Stomach (tissue), 4 donors: ENCODE data around the gene RNFT2.

ENCODE experiments used
- EP300 ChIP-seq: sonication (generic); formaldehyde crosslinking; IDR thresholded peaks from one replicate; pipeline ENCODE4 v1.6.1; 2017; ENCODE audit warnings: antibody characterized with exemption
- POLR2A ChIP-seq, 4 donors: fragments of 450-650 bp; IDR thresholded peaks; one replicate each; pipeline ENCODE4 v1.6.1; 2016; ENCODE audit warnings: antibody characterized with exemption in 4 of 4, control low read depth in 2 of 4, mild to moderate bottlenecking in 1 of 4, moderate library complexity in 1 of 4
- POLR2AphosphoS5 ChIP-seq, 3 donors: sonication (generic); formaldehyde crosslinking; IDR thresholded peaks; one replicate each; pipeline ENCODE4 v1.6.1; 2016; ENCODE audit warnings: antibody characterized with exemption in 3 of 3
- TF ChIP-seq, protein P1 (sequence below), 7 experiments: fragments of 450-650 bp in 4 of 7; fragments of 200-600 bp in 3 of 7; sonication (generic) in 3 of 7; IDR thresholded peaks; one replicate each; pipeline ENCODE4 v1.5.1; 2016 to 2019; ENCODE audit warnings: antibody characterized with exemption in 7 of 7, control low read depth in 2 of 7, mild to moderate bottlenecking in 1 of 7

- TF ChIP-seq, protein P1, sequence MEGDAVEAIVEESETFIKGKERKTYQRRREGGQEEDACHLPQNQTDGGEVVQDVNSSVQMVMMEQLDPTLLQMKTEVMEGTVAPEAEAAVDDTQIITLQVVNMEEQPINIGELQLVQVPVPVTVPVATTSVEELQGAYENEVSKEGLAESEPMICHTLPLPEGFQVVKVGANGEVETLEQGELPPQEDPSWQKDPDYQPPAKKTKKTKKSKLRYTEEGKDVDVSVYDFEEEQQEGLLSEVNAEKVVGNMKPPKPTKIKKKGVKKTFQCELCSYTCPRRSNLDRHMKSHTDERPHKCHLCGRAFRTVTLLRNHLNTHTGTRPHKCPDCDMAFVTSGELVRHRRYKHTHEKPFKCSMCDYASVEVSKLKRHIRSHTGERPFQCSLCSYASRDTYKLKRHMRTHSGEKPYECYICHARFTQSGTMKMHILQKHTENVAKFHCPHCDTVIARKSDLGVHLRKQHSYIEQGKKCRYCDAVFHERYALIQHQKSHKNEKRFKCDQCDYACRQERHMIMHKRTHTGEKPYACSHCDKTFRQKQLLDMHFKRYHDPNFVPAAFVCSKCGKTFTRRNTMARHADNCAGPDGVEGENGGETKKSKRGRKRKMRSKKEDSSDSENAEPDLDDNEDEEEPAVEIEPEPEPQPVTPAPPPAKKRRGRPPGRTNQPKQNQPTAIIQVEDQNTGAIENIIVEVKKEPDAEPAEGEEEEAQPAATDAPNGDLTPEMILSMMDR (IDR thresholded peaks at IDR 0.05) = no peak
- TF ChIP-seq POLR2AphosphoS5 (IDR thresholded peaks at IDR 0.05) (no peak), EP300 (no peak), POLR2A (IDR thresholded peaks at IDR 0.05) (no peak)
These were observed 27.2 kb downstream of the RNFT2 start for GRCh38 chr12:116765271-116765670.
